GM23338 (cell line): ENCODE results near the gene BCR. TPM values are rescaled to one million over a fixed set of nuclear protein-coding genes. Genes with fewer than 3 reads are reported as not detected.

Experiments
- ATAC-seq: fragments of 200-7000 bp; cut with Tn5 transposase; 3 replicates; pipeline ENCODE4 v1.9.1; 2020
- DNase-seq: peaks from one replicate; pipeline ENCODE4 v3.0.0-alpha.2; 2015; ENCODE audit warnings: low spot score
- H2AFZ ChIP-seq: fragments of 200-600 bp; sonication (generic); 2 replicates; pipeline ENCODE4 v1.8.0; 2016; ENCODE audit warnings: antibody characterized with exemption, mild to moderate bottlenecking, moderate library complexity
- H3F3A ChIP-seq: fragments of 200-600 bp; sonication (generic); replicated peaks from 2 replicates; pipeline ENCODE4 v1.8.0; 2017; ENCODE audit warnings: antibody characterized with exemption, mixed run types, low read depth
- H3K27ac ChIP-seq: fragments of 200-600 bp; sonication (generic); 2 replicates; pipeline ENCODE4 v1.6.1; 2016; ENCODE audit warnings: low read depth
- H3K27me3 ChIP-seq: fragments of 200-600 bp; sonication (generic); 2 replicates; pipeline ENCODE4 v1.8.0; 2016; ENCODE audit warnings: mild to moderate bottlenecking, mixed run types, moderate library complexity; ENCODE audit not compliant: insufficient read depth
- H3K36me3 ChIP-seq: fragments of 200-600 bp; sonication (generic); 2 replicates; pipeline ENCODE4 v1.8.0; 2016; ENCODE audit warnings: mild to moderate bottlenecking; ENCODE audit not compliant: insufficient read depth
- H3K4me1 ChIP-seq: fragments of 200-600 bp; sonication (generic); 2 replicates; pipeline ENCODE4 v1.8.0; 2016; ENCODE audit warnings: mild to moderate bottlenecking, moderate library complexity; ENCODE audit not compliant: insufficient read depth
- H3K4me2 ChIP-seq: fragments of 200-600 bp; sonication (generic); 2 replicates; pipeline ENCODE4 v1.7.1; 2017; ENCODE audit warnings: mixed run types
- H3K4me3 ChIP-seq: fragments of 200-600 bp; sonication (generic); 2 replicates; pipeline ENCODE4 v1.6.1; 2016; ENCODE audit warnings: mixed run types
- H3K79me2 ChIP-seq: fragments of 200-600 bp; sonication (generic); replicated peaks from 2 replicates; pipeline ENCODE4 v1.8.0; 2017; ENCODE audit warnings: mild to moderate bottlenecking; ENCODE audit not compliant: insufficient read depth
- H3K9me2 ChIP-seq: fragments of 200-600 bp; sonication (generic); 2 replicates; pipeline ENCODE4 v1.8.0; 2017; ENCODE audit not compliant: insufficient read depth
- H4K20me1 ChIP-seq: fragments of 200-600 bp; sonication (generic); replicated peaks from 2 replicates; pipeline ENCODE4 v1.8.0; 2017; ENCODE audit warnings: mild to moderate bottlenecking; ENCODE audit not compliant: insufficient read depth
- H3K27ac Mint-ChIP-seq: 2 replicates; pipeline ENCODE4 v1.8.0; 2020; ENCODE audit warnings: inconsistent platforms, mild to moderate bottlenecking, moderate library complexity, mixed read lengths
- H3K27me3 Mint-ChIP-seq: 3 replicates; pipeline ENCODE4 v1.8.0; 2022; ENCODE audit warnings: low read depth, mild to moderate bottlenecking, moderate library complexity, mixed read lengths, inconsistent platforms; ENCODE audit not compliant: insufficient read depth, poor library complexity
- H3K36me3 Mint-ChIP-seq: 3 replicates; pipeline ENCODE4 v1.8.0; 2021; ENCODE audit warnings: low read depth, mild to moderate bottlenecking, inconsistent platforms, moderate library complexity, mixed read lengths
- H3K4me1 Mint-ChIP-seq: 3 replicates; pipeline ENCODE4 v1.8.0; 2020; ENCODE audit warnings: mild to moderate bottlenecking, inconsistent platforms, mixed read lengths
- H3K4me3 Mint-ChIP-seq: 3 replicates; pipeline ENCODE4 v1.8.0; 2021; ENCODE audit warnings: moderate library complexity, mild to moderate bottlenecking, inconsistent platforms, mixed read lengths
- H3K9me3 Mint-ChIP-seq: 3 replicates; pipeline ENCODE4 v1.8.0; 2020; ENCODE audit warnings: moderate library complexity, mild to moderate bottlenecking, inconsistent platforms, mixed read lengths
- CREB1 ChIP-seq: fragments of 250-450 bp; sonication (Bioruptor Pico); IDR thresholded peaks from 2 replicates; pipeline ENCODE4 v1.5.0; 2020; ENCODE audit warnings: low read depth, mild to moderate bottlenecking, moderate library complexity
- CTCF ChIP-seq, 2 experiments: fragments of 200-600 bp in 1 of 2; sonication (generic) in 1 of 2; conservative IDR thresholded peaks; 2 replicates each; pipeline versions ENCODE4 v1.5.1 to v1.6.1; 2016 to 2017; ENCODE audit warnings: antibody characterized with exemption in 2 of 2, low read depth in 2 of 2, mild to moderate bottlenecking in 2 of 2, moderate library complexity in 1 of 2
- ETS1 ChIP-seq: IDR thresholded peaks from 2 replicates; pipeline ENCODE4 v1.6.1; 2016; ENCODE audit warnings: antibody characterized with exemption
- EZH2 ChIP-seq: fragments of 200-600 bp; sonication (generic); IDR thresholded peaks from one replicate; pipeline ENCODE4 v1.8.0; 2017; ENCODE audit warnings: antibody characterized with exemption, mild to moderate bottlenecking, low read depth; ENCODE audit not compliant: unreplicated experiment
- JUNB ChIP-seq: IDR thresholded peaks from one replicate; pipeline ENCODE4 v1.6.1; 2016; ENCODE audit warnings: antibody characterized with exemption; ENCODE audit not compliant: unreplicated experiment
- NANOG ChIP-seq: IDR thresholded peaks from 2 replicates; pipeline ENCODE4 v1.6.1; 2016; ENCODE audit warnings: antibody characterized with exemption, borderline replicate concordance
- POLR2AphosphoS5 ChIP-seq: IDR thresholded peaks from 2 replicates; pipeline ENCODE4 v1.6.1; 2016; ENCODE audit warnings: antibody characterized with exemption, low read depth
- REST ChIP-seq: IDR thresholded peaks from one replicate; pipeline ENCODE4 v1.6.1; 2018; ENCODE audit warnings: antibody characterized with exemption; ENCODE audit not compliant: unreplicated experiment
- STAT1 ChIP-seq: IDR thresholded peaks from one replicate; pipeline ENCODE4 v1.6.1; 2016; ENCODE audit warnings: antibody characterized with exemption; ENCODE audit not compliant: unreplicated experiment
- ZNF114 ChIP-seq: fragments of 250-450 bp; sonication (Bioruptor Pico); IDR thresholded peaks from 2 replicates; pipeline ENCODE4 v1.5.0; 2020; ENCODE audit warnings: mild to moderate bottlenecking, moderate library complexity
- ZNF331 ChIP-seq: fragments of 250-450 bp; sonication (Bioruptor Pico); IDR thresholded peaks from 2 replicates; pipeline ENCODE4 v1.5.0; 2020; ENCODE audit warnings: low read depth, mild to moderate bottlenecking, moderate library complexity
- ZNF462 ChIP-seq: fragments of 250-450 bp; sonication (Bioruptor Pico); IDR thresholded peaks from 2 replicates; pipeline ENCODE4 v1.5.0; 2020; ENCODE audit warnings: mild to moderate bottlenecking, moderate library complexity
- polyA plus RNA-seq: library from polyadenylated mRNA; unstranded; fragments of >200 nt; fragmentation: Nextera tagmentation; extraction: Ambion mirVana; gene quantifications from 2 replicates; pipeline ENCODE4 v1.2.1, GENCODE V29; 2016
- total RNA-seq: library from RNA; depleted of rRNA; stranded (reverse); fragments of >200 nt; shearing (Covaris generic); gene quantifications from 2 replicates; pipeline ENCODE4 v1.2.3, GENCODE V29; 2014

The BCR gene
- total and polyA plus RNA-seq, 2 experiments from 2014 or later, result 17.7 to 121 TPM

GRCh38 chr22:23224846-23225245 lies 44.5 kb downstream of the BCR start:
- H3K27me3 ChIP-seq, result no peaks in the 10 kb centered on the region
- no peaks in the 10 kb centered on the region for H3K9me2 ChIP-seq
- H2AFZ ChIP-seq, result no peak overlapping the region
- H3F3A ChIP-seq, result peaks cover 9% of the 10 kb centered on the region; the same call in 1 of the 2 replicates
- Mint-ChIP-seq H3K4me3 (no peak overlapping the region), H3K27ac (peak overlapping the region; percentile 27), H3K4me1 (peaks cover 73% of the 10 kb centered on the region), H3K36me3 (peaks cover 32% of the 10 kb centered on the region), H3K27me3 (peaks cover 8% of the 10 kb centered on the region), H3K9me3 (peaks cover 28% of the 10 kb centered on the region)
- no peak overlapping the region for H3K4me3 ChIP-seq
- H4K20me1 ChIP-seq, result peaks cover 33% of the 10 kb centered on the region
- no peak overlapping the region for H3K27ac ChIP-seq
- peaks cover 100% of the 10 kb centered on the region for H3K79me2 ChIP-seq
- no peak for TF ChIP-seq NANOG
- TF ChIP-seq REST, result no peak
- no peak for TF ChIP-seq POLR2AphosphoS5
- no peak for TF ChIP-seq JUNB
- TF ChIP-seq STAT1, result no peak
- no peak for TF ChIP-seq EZH2
- no peak for TF ChIP-seq ETS1
- TF ChIP-seq CREB1 (CRISPR knock-in tag), result no peak
- TF ChIP-seq ZNF462 (CRISPR knock-in tag), result no peak
- TF ChIP-seq CTCF (conservative IDR thresholded peaks at IDR 0.05; ENCODE audit: low read depth in 2 of 2), result no peak
- no peak for TF ChIP-seq ZNF114 (CRISPR knock-in tag)
- TF ChIP-seq ZNF331 (CRISPR knock-in tag), result no peak
- DNase-seq (no peak), ATAC-seq (no peak)
- no peak overlapping the region for H3K4me2 ChIP-seq
- H3K4me1 ChIP-seq, result peaks cover 83% of the 10 kb centered on the region
- peaks cover 10% of the 10 kb centered on the region; the same call in 1 of the 2 replicates for H3K36me3 ChIP-seq
